T-helper 1 cell treated with Interleukin-12 subunit alpha and Interleukin-12 subunit beta and Interleukin-4 antibody, amounts not matched to agents 30 ng/mL and 1 ng/mL, for 36 hours (primary cell): ENCODE data around the gene PCDHGB2. TPM values are rescaled to one million over a fixed set of nuclear protein-coding genes. Genes with fewer than 3 reads are reported as not detected.
"Not testable (repeated sequence)": the region's sequence is repeated elsewhere in the genome, so short reads cannot be mapped to it uniquely, and the experiment has no call there.

ENCODE experiments used
- intact Hi-C: fragments of 100-400 bp; cut with micrococcal nuclease; formaldehyde crosslinking; loops from one replicate; pipeline ENCODE4 v1.15.1; 2024
- total RNA-seq: library from RNA; stranded (reverse); gene quantifications from 2 replicates; pipeline ENCODE4 v1.2.3, GENCODE V29; 2022

Gene PCDHGB2
- total RNA-seq, 1 donor from 2014 or later, result 1.3 TPM

GRCh38 chr5:141346017-141346416, 13.8 kb upstream of the PCDHGB2 start:
- intact Hi-C loops, result not testable (repeated sequence)

- intact Hi-C loops, result no loop called here
Observed at GRCh38 chr5:141349917-141350619, 9.7 kb upstream of the PCDHGB2 start, which contains the start of gene PCDHGB1. TSS of gene PCDHGB1 (plus strand) at chr5:141350099. CDS start at chr5:141350261, 162 bp downstream.

GRCh38 chr5:141351591-141351990, 8.2 kb upstream of the PCDHGB2 start:
- intact Hi-C loops, result no loop called here

- intact Hi-C loops, result loop anchor here (1.0 to 5.0 kb wide), 2 partner anchors 35 to 67 kb away; partner anchors contain the start of genes PCDHGA11 and TAF7
Observed at GRCh38 chr5:141354900-141355469, 4.8 kb upstream of the PCDHGB2 start, which contains the start of gene PCDHGA4. TSS of gene PCDHGA4 (plus strand) at chr5:141355021. CDS start at chr5:141355108, 87 bp downstream.

GRCh38 chr5:141355641-141356040, 4.2 kb upstream of the PCDHGB2 start:
- intact Hi-C loops, result loop anchor here (5.0 kb wide), 1 partner anchor 67 kb away; the partner anchor contains the start of gene PCDHGA11

- intact Hi-C loops, result loop anchor here (5.0 kb wide), 1 partner anchor 66 kb away; the partner anchor contains the start of gene PCDHGA11
Observed at GRCh38 chr5:141356133-141356532, 3.7 kb upstream of the PCDHGB2 start.

GRCh38 chr5:141356950-141357349, 2.8 kb upstream of the PCDHGB2 start:
- intact Hi-C loops, result loop anchor here (5.0 kb wide), 1 partner anchor 65 kb away; the partner anchor contains the start of gene PCDHGA11

- intact Hi-C loops, result loop anchor here (5.0 to 10.0 kb wide), 6 partner anchors 37 to 536 kb away; partner anchors contain the start of genes PCDHA11, PCDHA5, PCDHA6 and PCDHB10
Observed at GRCh38 chr5:141360685-141361084, 891 bp downstream of the PCDHGB2 start.

- intact Hi-C loops, result loop anchor here (5.0 to 10.0 kb wide), 6 partner anchors 35 to 538 kb away; partner anchors contain the start of genes PCDHA11, PCDHA5, PCDHA6 and PCDHB10
Observed at GRCh38 chr5:141362719-141363118, 2.9 kb downstream of the PCDHGB2 start.

GRCh38 chr5:141363952-141364660, 4.3 kb downstream of the PCDHGB2 start, which contains the start of gene PCDHGA5:
TSS of gene PCDHGA5 (plus strand) at chr5:141364162. CDS start at chr5:141364331, 169 bp downstream.
- intact Hi-C loops, result loop anchor here (5.0 to 10.0 kb wide), 6 partner anchors 33 to 539 kb away; partner anchors contain the start of genes PCDHA11, PCDHA5, PCDHA6 and PCDHB10

GRCh38 chr5:141366016-141366896, 6.5 kb downstream of the PCDHGB2 start:
- intact Hi-C loops, result loop anchor here (10.0 kb wide), 4 partner anchors 131 to 541 kb away; partner anchors contain the start of genes PCDHA11, PCDHA5, PCDHA6 and PCDHB10

GRCh38 chr5:141369994-141370848, 10.4 kb downstream of the PCDHGB2 start, which contains the start of gene PCDHGB3:
TSS of gene PCDHGB3 (plus strand) at chr5:141370242. CDS start at chr5:141370395, 153 bp downstream.
- intact Hi-C loops, result loop anchor here (5.0 to 10.0 kb wide), 5 partner anchors 43 to 545 kb away; partner anchors contain the start of genes PCDHA11, PCDHA5, PCDHA6 and PCDHB10

GRCh38 chr5:141371572-141372475, 12.0 kb downstream of the PCDHGB2 start:
- intact Hi-C loops, result loop anchor here (5.0 kb wide), 1 partner anchor 45 kb away; no protein-coding TSS in a partner anchor

GRCh38 chr5:141373673-141374317, 14.0 kb downstream of the PCDHGB2 start, which contains the start of gene PCDHGA6:
TSS of gene PCDHGA6 (plus strand) at chr5:141373891. CDS start at chr5:141374084, 193 bp downstream.
- intact Hi-C loops, result loop anchor here (5.0 kb wide), 1 partner anchor 46 kb away; no protein-coding TSS in a partner anchor

- intact Hi-C loops, result loop anchor here (5.0 kb wide), 1 partner anchor 47 kb away; no protein-coding TSS in a partner anchor
Observed at GRCh38 chr5:141374627-141375026, 14.8 kb downstream of the PCDHGB2 start.

- intact Hi-C loops, result not testable (repeated sequence)
Observed at GRCh38 chr5:141375444-141376155, 15.8 kb downstream of the PCDHGB2 start.
